ENCODE results near the gene PMF1.
"Not testable (repeated sequence)": the region's sequence is repeated elsewhere in the genome, so short reads cannot be mapped to it uniquely, and the experiment has no call there.

Gene PMF1

DNA sequence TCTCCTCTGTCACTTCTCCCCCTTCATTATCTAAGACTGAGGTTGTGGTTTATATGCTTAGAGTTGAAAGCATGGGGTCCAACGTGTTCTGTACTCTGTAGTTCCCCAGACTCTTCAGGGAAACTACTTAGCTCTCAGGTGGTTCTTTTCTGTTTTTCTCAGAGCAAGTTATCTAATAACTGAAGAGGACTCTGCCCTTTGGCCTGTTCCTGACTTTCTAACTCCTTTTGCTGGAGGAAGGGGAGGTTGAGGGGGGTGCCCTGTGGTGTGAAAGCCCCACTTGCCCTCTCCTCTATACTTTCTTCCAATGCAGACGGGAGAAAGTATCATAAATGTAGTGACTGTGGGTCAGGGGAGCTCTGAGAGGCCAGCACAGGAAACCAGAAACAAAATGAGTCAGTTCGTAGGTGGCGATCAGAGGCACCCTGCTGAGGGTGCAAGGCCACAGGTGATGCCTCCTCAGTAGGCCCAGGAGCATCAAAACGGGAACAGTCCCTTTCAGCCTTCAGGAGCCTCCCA is 13.9 kb upstream of the PMF1 start:
- no peak for DNase-seq

DNA sequence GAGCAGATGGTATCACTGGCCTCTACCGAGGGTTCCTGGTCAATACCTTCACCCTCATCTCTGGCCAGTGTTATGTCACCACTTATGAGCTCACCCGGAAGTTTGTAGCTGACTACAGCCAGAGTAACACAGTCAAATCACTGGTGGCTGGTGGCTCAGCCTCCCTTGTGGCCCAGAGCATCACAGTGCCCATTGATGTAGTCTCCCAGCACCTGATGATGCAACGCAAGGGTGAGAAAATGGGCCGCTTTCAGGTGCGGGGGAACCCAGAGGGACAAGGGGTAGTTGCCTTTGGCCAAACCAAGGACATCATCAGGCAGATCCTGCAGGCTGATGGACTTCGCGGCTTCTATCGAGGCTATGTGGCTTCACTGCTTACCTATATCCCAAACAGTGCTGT is 12.8 kb upstream of the PMF1 start:
- DNase-seq: no peak

DNA sequence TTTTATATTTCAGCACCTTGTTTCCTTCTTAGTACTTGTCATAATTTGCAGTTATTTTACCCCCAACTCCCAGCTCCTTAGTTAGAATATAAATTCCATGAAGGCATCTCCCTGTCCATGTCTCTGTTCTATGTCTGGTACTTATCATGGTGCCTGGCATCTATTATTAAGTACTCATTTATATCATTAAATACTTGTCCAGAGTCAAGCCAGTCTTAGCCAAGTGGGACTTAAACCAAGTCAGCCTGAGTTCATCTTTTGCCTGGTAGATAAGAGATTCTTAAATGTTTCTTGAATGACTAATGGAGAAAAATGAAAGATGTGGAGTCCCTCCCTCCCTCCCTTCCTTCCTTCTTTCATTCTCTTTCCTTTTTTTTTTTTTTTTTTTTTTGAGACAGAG is 9.5 kb upstream of the PMF1 start:
- DNase-seq: no peak

- no peak for DNase-seq
Observed at GRCh38 chr1:156204686-156205085, 8.1 kb upstream of the PMF1 start.

GRCh38 chr1:156211243-156211642 is 1.6 kb upstream of the PMF1 start:
- DNase-seq: no peak

DNA sequence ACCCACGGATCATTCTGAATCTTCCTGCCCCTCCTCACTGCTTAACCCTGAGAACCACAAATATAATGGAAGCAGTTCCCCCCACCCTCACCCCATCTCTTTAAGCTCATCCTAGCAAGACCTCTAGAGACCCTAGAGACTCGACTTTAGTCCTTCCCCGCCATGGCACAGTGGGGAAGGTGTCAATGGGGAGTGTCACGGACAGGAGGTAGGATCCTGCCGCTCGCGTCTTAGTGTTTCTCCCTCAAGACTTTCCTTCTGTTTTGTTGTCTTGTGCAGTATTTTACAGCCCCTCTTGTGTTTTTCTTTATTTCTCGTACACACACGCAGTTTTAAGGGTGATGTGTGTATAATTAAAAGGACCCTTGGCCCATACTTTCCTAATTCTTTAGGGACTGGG is 677 bp upstream of the PMF1 start:
- no peak for DNase-seq

- no peak for DNase-seq
Observed at GRCh38 chr1:156213644-156213966, 798 bp downstream of the PMF1 start.

DNA sequence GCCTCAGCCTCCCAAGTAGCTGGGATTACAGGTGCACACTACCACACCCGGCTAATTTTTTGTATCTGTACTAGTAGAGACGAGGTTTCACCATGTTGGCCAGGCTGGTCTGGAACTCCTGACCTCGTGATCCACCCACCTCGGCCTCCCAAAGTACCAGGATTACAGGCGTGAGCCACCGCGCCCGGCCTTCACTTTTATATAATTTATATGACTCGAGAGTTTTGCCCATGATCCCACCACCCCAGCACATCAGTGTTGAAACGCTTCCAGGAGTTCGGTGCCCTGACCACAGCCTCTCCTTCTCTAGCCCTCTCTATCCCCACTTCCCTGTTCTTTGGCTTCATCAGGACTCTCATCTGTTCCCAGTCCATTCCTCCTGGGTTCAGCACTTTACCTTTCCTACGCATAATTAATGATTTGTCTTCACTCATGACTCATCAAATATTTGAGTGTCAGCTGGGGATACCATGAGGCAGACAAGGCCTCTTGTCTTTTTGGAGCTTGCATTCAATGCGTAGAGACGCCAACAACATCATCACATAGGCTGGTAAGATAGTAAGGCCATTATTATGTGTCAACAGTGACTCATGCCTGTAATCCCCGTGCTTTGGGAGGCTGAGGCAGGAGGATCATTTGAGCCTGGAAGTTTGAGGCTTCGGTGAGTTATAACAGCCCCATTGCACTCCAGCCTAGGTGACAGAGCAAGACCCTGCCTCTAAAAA is 1.4 kb downstream of the PMF1 start:
- DNase-seq: no peak

DNA sequence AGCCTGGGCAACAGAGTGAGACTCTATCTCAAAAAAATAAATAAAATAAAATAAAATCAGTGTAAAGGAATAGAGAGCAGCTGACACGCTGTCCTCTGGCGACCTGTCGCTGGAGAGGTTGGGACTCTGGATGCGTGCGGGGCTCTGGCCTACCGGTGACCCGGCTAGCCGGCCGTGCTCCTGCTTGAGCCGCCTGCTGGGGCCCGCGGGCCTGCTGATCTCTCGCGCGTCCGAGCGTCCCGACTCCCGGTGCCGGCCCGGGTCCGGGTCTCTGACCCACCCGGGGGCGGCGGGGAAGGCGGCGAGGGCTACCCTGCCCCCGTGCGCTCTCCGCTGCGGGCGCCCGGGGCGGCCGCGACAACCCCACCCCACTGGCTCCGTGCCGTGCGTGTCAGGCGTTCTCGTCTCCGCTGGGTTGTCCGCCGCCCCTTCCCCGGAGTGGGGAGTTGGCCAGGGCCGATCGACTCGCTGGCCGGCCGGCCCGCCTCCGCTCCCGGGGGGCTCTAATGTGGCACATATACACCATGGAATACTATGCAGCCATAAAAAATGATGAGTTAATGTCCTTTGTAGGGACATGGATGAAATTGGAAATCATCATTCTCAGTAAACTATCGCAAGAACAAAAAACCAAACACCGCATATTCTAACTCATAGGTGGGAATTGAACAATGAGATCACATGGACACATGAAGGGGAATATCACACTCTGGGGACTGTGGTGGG is 3.7 kb downstream of the PMF1 start:
- not testable (repeated sequence) for DNase-seq

DNA sequence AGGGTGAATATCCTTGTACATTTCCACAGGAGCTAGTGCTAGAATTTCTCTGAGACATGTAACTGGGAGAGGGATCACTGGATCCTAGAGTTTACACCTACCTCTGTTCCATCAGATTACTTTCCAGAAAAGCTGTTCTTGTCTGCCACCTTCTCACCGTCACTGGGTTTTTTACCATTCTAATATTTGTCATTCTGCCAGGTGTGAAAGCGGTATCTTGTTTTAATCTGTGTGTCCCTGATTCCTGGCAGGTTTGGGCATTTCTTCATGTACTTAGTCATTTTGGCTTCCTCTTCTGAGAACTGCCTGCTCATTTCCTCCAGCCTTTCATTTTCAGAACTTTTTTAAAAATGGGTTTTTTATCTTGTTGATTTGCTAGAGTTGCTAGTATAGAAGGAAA is 5.1 kb downstream of the PMF1 start:
- peak; percentile 51 to 61 for DNase-seq

DNA sequence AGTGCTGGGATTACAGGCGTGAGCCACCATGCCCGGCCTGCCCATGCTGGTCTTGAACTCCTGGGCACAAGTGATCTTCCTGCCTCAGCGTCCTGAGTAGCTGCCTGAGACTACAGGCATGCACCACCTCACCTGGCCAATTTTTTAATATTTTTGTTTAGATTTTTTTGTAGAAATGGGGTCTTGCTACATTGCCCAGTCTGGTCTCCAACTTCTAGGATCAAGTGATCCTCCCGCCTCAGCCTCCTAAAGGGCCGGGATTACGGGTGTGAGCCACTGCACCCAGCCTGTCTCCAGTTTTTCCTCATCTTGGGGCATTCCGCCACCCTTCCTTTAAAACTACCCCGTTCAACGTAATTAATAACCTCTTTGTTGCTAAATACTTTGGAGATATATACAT is 7.4 kb downstream of the PMF1 start:
- no peak for DNase-seq

GRCh38 chr1:156221986-156222692 is 9.3 kb downstream of the PMF1 start:
- DNase-seq: no peak

- DNase-seq: no peak
Observed at GRCh38 chr1:156225677-156226014, 12.8 kb downstream of the PMF1 start.

DNA sequence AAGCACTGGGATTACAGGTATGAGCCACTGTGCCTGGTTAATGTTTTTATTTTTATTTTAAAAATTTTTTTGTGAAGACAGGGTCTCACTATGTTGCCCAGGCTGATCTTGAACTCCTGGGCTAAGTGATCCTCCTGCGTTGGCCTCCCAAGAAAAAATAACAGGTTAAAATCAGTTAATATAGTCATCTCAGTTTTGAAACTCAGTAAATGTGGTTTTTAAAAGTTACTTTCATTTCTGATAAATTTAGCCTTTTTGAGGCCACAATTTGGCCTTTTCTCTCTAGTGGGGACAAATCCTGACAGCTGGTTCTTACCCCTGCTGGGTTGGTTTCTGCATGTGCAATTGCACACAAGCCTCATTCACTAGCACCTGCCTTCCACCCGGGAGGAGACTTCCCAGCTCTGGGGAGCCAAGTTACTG is 13.3 kb downstream of the PMF1 start:
- DNase-seq: no peak

GRCh38 chr1:156226782-156227181 is 14.0 kb downstream of the PMF1 start:
- no peak for DNase-seq

GRCh38 chr1:156228501-156228900 is 15.7 kb downstream of the PMF1 start:
- DNase-seq: no peak

GRCh38 chr1:156229809-156230472 is 17.1 kb downstream of the PMF1 start:
- DNase-seq: no peak

GRCh38 chr1:156230473-156230837 is 17.6 kb downstream of the PMF1 start:
- no peak for DNase-seq

DNA sequence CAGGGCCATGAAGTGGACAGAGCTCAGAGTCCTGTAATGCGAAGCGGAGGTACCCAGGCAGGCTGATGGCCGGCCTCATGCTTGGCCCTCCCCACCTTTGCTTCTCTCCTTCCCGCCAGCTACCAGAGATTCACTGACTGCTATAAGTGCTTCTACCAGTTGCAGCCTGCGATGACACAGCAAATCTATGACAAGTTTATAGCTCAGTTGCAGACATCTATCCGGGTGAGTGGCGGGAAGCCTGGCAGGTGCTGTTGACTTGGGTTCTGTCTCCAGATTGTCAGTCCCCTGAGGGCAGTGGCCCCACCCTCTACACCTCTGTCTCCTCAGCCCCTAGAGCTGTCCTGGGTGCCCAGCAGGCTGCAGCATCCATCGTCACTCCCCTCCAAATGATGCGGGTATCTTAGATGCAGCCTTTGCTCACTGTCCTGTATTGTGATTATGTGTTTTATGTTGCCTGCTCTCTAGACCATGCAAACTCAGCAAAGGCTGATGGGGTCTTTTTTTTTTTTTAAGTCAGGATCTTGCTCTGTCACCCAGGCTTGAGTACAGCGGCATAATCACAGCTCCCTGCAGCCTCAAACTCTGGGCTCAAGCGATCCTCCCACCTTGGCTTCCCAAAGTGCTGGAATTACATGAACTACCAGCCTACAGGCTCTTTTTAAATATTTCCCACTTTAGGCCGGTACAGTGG is 19.5 kb downstream of the PMF1 start:
- no peak for DNase-seq

- DNase-seq: no peak
Observed at GRCh38 chr1:156233426-156234127, 20.8 kb downstream of the PMF1 start.

- no peak for DNase-seq
Observed at GRCh38 chr1:156236164-156236563, 23.4 kb downstream of the PMF1 start.

DNA sequence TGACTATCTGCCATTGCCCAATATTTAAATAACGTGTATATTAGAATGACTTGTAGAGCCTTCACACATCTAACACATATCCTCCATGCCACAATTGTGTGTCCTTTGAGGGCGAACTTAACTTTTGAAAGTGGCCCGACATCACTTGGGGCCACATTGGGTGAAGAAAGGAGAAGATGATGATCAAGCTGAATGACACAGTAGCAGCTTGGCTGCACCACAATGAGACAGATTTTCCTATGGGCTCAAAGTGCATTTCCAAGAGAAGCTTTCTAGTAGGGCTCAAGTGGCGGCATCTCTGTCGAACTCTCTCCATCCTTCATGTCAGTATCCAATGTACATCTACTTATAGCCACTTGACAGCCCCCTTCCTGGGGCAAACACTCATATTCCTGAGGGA is 25.4 kb downstream of the PMF1 start:
- DNase-seq: no peak
